ENCODE data around the gene CCDC39. TPM values are rescaled to one million over a fixed set of nuclear protein-coding genes. Genes with fewer than 3 reads are reported as not detected.

The CCDC39 gene
- polyA plus RNA-seq, 1 of the 3 experiments (the other 2 are of a cell fraction) = not detected

DNA sequence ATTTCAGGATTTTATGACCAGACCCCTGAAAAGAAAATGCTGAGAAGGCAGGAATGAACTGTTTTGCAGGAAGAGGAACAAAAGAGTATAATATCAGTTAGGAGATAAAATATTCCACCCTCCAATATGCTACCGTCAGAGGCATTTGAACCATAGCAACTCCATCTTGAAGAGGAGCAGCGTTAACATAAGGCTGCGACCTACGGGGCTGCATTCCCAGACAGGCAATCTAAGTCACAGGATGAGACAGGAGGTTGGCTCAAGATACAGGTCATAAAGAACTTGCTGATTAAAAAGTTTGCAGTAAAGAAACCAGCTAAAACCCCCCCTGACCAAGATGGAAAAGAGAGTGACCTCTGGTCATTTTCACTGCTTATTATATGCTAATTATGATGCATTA is 22.9 kb downstream of the CCDC39 start:
- Histone ChIP-seq H3K9ac (no peak overlapping the region), H3K27ac (ENCODE audit: low read depth in 2 of 2, low read length in 1 of 2) (no peak overlapping the region), H4K20me1 (ENCODE audit: insufficient read depth) (no peaks in the 10 kb centered on the region), H2AFZ (ENCODE audit: low read depth) (peak overlapping the region; percentile 53; the same call in 1 of the 2 replicates), H3K4me3 (ENCODE audit: low read depth in 2 of 2, low read length in 1 of 2) (no peak overlapping the region), H3K36me3 (replicated peaks in 1 of 2; ENCODE audit: control insufficient read depth in 1 of 2, insufficient read depth in 2 of 2, low read length in 1 of 2) (no peaks in the 10 kb centered on the region), H3K79me2 (ENCODE audit: insufficient read depth) (no peaks in the 10 kb centered on the region), H3K4me2 (peak overlapping the region; percentile 48; the same call in 1 of the 2 replicates), H3F3A (replicated peaks; ENCODE audit: insufficient read depth) (no peaks in the 10 kb centered on the region), H3K27me3 (ENCODE audit: insufficient read depth) (no peaks in the 10 kb centered on the region), H3K9me2 (no peaks in the 10 kb centered on the region), H3K9me3 (no peaks in the 10 kb centered on the region; the same call in 1 of the 2 replicates), H3K4me1 (ENCODE audit: control insufficient read depth in 1 of 2, insufficient read depth in 2 of 2, low read depth in 1 of 2, low read length in 1 of 2) (no peaks in the 10 kb centered on the region)
- no peak for DNase-seq
- TF ChIP-seq NRF1 (IDR thresholded peaks at IDR 0.05; ENCODE audit: low read depth, low read length) (no peak), USF1 (IDR thresholded peaks at IDR 0.05; ENCODE audit: borderline replicate concordance, low read depth) (no peak), IRF3 (IDR thresholded peaks at IDR 0.05; ENCODE audit: low read depth, low read length) (no peak), ELF1 (IDR thresholded peaks at IDR 0.05) (no peak), TEAD4 (IDR thresholded peaks at IDR 0.05; ENCODE audit: borderline replicate concordance, insufficient read depth) (no peak), NFIC (IDR thresholded peaks at IDR 0.05; ENCODE audit: borderline replicate concordance) (no peak), SIN3A (IDR thresholded peaks at IDR 0.05; ENCODE audit: borderline replicate concordance, low read depth, low read length) (no peak)
- WGBS (ENCODE audit: low lambda C conversion rate) = 48% methylated on average over 4 of the region's 4 CpGs
- ChIA-PET CTCF (interaction anchor here (0.5 kb wide), 1 partner anchor 983 kb away, joined by 3 read pairs; no protein-coding TSS in a partner anchor), POLR2A (no interaction called here)

GRCh38 chr3:180646187-180646790 is 33.0 kb downstream of the CCDC39 start:
- H2AFZ ChIP-seq (ENCODE audit: low read depth) = peak overlapping the region; percentile 37; the same call in 1 of the 2 replicates
- peak; percentile 7 for DNase-seq
- no peaks in the 10 kb centered on the region for H3K36me3 ChIP-seq (replicated peaks in 1 of 2; ENCODE audit: control insufficient read depth in 1 of 2, insufficient read depth in 2 of 2, low read length in 1 of 2)
- POLR2A ChIA-PET = no interaction called here
- no peaks in the 10 kb centered on the region for H3K4me1 ChIP-seq (ENCODE audit: control insufficient read depth in 1 of 2, insufficient read depth in 2 of 2, low read depth in 1 of 2, low read length in 1 of 2)
- no peaks in the 10 kb centered on the region for H3K9me3 ChIP-seq
- no peaks in the 10 kb centered on the region for H3K27me3 ChIP-seq (ENCODE audit: insufficient read depth)
- H3F3A ChIP-seq (replicated peaks; ENCODE audit: insufficient read depth) = no peaks in the 10 kb centered on the region
- H3K4me2 ChIP-seq = no peak overlapping the region
- no peaks in the 10 kb centered on the region for H3K79me2 ChIP-seq (ENCODE audit: insufficient read depth)
- no peak overlapping the region; a peak in 1 of 4 replicates for H3K4me3 ChIP-seq (ENCODE audit: low read depth in 2 of 2, low read length in 1 of 2)
- CTCF ChIA-PET = interaction anchor here (1.1 to 1.5 kb wide), 2 partner anchors 33 to 38 kb away, joined by 5 to 6 read pairs; partner anchors contain the start of gene CCDC39
- TF ChIP-seq FOSL2 (IDR thresholded peaks at IDR 0.05; ENCODE audit: borderline replicate concordance, low read depth) (no peak), CTCF (IDR thresholded peaks at IDR 0.05) (peak; percentile 45), USF2 (IDR thresholded peaks at IDR 0.05; ENCODE audit: borderline replicate concordance, low read depth, low read length) (no peak)
- no peaks in the 10 kb centered on the region for H4K20me1 ChIP-seq (ENCODE audit: insufficient read depth)
- no peak overlapping the region for H3K27ac ChIP-seq (ENCODE audit: low read depth in 2 of 2, low read length in 1 of 2)
- WGBS (ENCODE audit: low lambda C conversion rate) = 0% methylated on average over 1 of the region's 1 CpG
- H3K9ac ChIP-seq = no peak overlapping the region
- H3K9me2 ChIP-seq = no peaks in the 10 kb centered on the region
